Mucosa of stomach (tissue), 1 donor: ENCODE measurements around the gene MRPL10.
A peak's percentile ranks its signal among the peaks of the same experiment; 100 is the strongest.

Experiments
- H3K27me3 ChIP-seq: one replicate; pipeline ENCODE4 v1.7.0; 2013; ENCODE audit warnings: mild to moderate bottlenecking, low read length; ENCODE audit not compliant: control insufficient read depth, insufficient read depth
- H3K36me3 ChIP-seq: one replicate; pipeline ENCODE4 v1.7.0; 2013; ENCODE audit warnings: low read length; ENCODE audit not compliant: control insufficient read depth, insufficient read depth
- H3K4me1 ChIP-seq: one replicate; pipeline ENCODE4 v1.7.0; 2013; ENCODE audit warnings: mild to moderate bottlenecking, low read length; ENCODE audit not compliant: control insufficient read depth, insufficient read depth
- H3K4me3 ChIP-seq: one replicate; pipeline ENCODE4 v1.7.0; 2013; ENCODE audit warnings: low read length
- H3K9ac ChIP-seq: one replicate; pipeline ENCODE4 v1.7.0; 2013; ENCODE audit warnings: mild to moderate bottlenecking, low read length, moderate library complexity
- H3K9me3 ChIP-seq: one replicate; pipeline ENCODE4 v1.7.0; 2013; ENCODE audit warnings: mild to moderate bottlenecking, low read length, moderate library complexity; ENCODE audit not compliant: control insufficient read depth
- donor health status: Pancreatic carcinoma.

The MRPL10 gene

DNA sequence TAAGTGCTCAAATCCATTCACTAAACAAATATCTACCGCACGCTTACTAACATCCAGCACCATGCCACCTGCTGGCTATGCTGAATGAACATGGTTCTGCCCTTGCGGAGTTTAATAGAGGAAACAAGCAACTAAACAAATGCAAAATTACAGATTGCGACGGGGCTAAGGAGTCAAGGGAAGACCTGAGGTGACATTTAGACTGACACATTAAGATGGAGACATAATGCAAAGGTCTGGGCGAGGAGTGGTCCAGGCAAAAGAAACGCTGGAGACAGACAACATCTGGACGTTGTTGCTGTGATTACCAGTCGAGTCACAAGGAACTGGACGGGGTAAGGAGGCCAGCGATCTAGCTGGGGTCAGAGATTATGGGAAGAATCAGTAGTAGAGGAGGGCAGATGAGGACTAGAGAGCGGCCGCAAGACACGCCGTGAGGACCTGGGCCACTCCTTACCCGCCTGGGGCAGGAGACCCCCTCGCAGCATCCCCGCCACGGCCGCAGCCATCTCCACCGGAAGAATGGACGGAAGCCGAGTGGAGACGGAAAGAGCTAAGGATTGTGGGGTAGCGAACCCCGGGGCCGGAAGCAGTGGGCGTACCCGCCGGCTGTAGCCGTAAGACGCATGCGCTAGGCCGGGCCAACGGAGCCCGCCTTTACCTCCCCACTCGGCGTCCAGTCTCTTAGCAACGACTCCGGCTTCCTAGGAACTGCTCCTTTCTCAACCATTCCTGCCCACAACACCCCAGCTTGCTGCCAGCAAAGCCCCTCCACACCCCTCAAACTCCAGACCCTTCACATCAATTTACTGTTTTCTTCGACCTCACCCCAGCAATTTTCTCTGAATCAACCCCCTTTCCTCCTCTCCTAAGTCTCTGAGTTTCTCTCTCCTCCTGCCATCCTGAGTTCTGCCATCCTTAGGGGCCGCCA lies at the start of gene MRPL10, which contains the start of gene LRRC46:
Gene MRPL10, minus strand, starts transcription at position 539 of the 931 bp plus-strand sequence. Its CDS starts 30 bp downstream, at position 509.
Gene LRRC46, plus strand, starts transcription at position 668 of the 931 bp plus-strand sequence. CDS start 320 bp downstream, outside the sequence.
- Histone ChIP-seq H3K27me3 (no peaks in the 10 kb centered on the region), H3K36me3 (peaks cover 10% of the 10 kb centered on the region), H3K4me1 (peaks cover 16% of the 10 kb centered on the region), H3K9me3 (no peaks in the 10 kb centered on the region), H3K9ac (peak within 1 kb of the TSS; percentile 81), H3K4me3 (peak within 1 kb of the TSS; percentile 85)

DNA sequence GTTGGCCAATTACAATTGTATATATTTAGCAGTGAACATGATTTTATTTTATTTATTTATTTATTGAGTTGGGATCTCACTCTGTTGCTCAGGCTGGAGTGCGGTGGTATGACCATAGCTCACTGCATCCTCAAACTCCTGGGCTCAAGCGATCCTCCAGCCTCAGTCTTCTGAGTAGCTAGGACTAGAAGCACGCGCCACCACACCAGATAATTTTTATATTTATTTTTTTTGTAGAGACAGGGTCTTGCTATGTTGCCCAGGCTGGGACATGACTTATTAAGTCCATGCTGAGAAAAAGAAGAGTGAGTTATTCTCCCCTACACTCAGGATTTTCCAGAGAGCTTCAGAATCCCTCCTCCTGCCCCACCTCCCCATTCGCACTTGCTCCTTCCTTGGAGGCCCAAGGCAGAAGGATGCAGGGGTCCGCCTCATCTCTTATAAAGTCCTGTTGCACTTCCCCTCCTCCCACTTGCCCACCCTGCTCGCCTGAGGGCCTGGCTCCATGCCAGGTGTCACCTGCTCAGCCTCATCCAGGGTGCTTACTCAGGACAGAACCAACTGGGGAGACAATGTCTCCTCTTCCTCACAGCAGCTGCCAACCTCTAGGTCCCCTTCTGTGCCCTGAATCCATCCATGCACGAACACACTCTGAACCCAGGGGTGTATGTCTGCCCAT lies 48.6 kb upstream of the MRPL10 start:
- H3K9ac ChIP-seq: no peak overlapping the region
- no peak overlapping the region for H3K4me3 ChIP-seq
- peaks cover 31% of the 10 kb centered on the region for H3K27me3 ChIP-seq
- H3K9me3 ChIP-seq: no peaks in the 10 kb centered on the region
- H3K36me3 ChIP-seq: no peaks in the 10 kb centered on the region
- peaks cover 31% of the 10 kb centered on the region for H3K4me1 ChIP-seq

DNA sequence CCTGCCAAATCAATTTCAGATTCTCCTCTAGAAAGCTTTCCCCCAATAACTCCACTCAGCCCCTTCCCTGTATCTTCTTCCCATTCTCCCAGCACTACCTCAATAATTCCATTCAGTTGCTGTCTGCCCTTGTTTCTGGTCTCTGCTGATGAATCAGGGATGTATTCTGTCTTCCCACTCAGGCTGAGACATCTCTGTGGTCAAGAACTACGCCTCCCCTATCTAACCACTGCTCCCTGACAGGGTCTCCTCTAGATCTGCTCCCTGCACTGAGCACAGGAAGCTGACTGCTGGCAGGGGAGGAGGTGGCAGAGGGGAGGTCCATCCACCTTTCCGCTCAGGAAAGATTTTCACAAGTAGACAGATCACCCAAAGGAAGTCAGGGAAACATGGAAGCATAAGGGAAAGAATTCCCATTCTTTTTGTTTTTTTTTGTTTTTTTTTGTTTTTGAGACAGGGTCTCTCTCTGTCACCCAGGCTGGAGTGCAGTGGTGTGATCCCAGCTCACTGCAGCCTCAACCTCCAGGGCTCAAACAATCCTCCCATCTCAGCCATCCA lies 47.8 kb upstream of the MRPL10 start:
- H3K27me3 ChIP-seq: peaks cover 39% of the 10 kb centered on the region

DNA sequence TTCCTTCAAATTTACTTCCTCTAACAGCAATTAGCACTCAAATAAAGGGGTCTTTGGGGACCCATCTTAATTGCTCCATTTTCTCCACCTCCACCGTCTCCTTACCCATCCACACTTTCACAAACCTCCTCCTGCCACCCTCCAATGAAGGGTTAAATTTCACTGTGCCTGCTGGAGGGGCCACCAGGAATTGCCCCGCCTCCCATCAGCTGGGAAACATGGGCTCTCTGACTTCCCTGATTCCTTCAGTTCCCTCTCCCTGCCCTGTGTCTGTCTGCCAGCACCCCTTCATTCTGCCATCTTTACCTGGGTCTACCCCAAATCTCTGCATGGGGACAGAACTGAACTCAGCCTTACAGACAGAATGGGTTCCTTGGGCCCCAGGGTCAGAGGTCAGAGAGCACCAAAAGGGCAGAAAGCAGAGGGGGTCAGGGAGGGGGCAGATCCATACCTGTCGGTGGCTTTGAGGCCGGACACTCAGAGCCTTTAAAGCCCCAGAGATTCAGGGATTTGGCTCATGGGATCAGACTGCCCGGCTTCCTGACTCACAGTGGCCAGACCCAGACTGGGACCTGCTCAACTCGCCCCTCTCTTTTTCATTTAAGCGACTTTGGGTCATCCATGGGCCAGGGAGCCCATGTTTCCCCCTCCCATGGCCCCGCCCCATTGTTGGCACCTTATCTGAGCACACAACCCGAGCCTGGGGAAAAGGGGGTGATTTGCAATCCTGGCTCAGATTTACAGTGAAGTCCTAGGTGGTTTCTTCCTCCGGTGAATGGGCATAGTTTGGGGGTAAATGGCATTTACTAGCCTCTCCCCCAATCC lies 47.1 kb upstream of the MRPL10 start:
- H3K4me3 ChIP-seq: no peak overlapping the region
- H3K36me3 ChIP-seq: no peaks in the 10 kb centered on the region
- peaks cover 16% of the 10 kb centered on the region for H3K4me1 ChIP-seq
- H3K9me3 ChIP-seq: no peaks in the 10 kb centered on the region
- H3K9ac ChIP-seq: no peak overlapping the region
- H3K27me3 ChIP-seq: peaks cover 46% of the 10 kb centered on the region

More for the DNA sequence above, 47.8 kb upstream of the MRPL10 start:
- Histone ChIP-seq H3K36me3 (no peaks in the 10 kb centered on the region), H3K4me1 (peaks cover 23% of the 10 kb centered on the region), H3K9me3 (no peaks in the 10 kb centered on the region), H3K4me3 (no peak overlapping the region), H3K9ac (no peak overlapping the region)

DNA sequence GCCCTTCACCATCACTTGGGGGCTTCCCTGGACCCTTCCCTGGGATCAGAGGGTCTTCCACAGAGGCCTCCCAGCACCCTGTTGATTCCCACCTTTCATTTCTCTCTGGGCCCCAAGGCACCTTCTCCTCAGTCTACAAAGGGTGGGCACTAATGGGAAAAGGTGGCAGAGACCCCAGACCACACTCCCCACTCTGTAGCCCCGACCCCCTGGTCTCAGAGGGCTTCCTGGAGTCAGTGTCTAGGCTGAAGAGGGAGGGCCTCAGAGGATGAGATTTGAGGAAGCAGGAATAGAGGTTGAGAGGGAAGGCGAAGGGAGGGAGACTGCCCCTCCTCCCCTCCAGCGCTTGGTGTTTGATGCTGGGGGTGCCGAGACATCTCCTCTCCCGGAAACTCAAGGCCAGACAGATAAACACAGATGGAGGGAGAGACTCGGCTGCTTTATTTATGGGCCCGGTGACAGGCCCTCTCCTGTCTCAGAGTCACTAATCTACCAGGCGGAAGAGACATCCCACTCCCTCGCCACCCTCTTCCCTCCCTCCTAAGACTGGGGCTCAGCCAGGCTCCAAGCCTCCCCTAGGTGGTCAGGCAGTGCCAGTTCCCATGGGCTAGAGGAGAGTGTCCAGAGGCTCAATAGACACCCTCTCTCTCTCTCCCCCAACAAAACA lies 46.2 kb upstream of the MRPL10 start:
- Histone ChIP-seq H3K36me3 (no peaks in the 10 kb centered on the region), H3K4me3 (no peak overlapping the region), H3K9me3 (no peaks in the 10 kb centered on the region), H3K4me1 (peaks cover 12% of the 10 kb centered on the region), H3K27me3 (peaks cover 55% of the 10 kb centered on the region), H3K9ac (no peak overlapping the region)

DNA sequence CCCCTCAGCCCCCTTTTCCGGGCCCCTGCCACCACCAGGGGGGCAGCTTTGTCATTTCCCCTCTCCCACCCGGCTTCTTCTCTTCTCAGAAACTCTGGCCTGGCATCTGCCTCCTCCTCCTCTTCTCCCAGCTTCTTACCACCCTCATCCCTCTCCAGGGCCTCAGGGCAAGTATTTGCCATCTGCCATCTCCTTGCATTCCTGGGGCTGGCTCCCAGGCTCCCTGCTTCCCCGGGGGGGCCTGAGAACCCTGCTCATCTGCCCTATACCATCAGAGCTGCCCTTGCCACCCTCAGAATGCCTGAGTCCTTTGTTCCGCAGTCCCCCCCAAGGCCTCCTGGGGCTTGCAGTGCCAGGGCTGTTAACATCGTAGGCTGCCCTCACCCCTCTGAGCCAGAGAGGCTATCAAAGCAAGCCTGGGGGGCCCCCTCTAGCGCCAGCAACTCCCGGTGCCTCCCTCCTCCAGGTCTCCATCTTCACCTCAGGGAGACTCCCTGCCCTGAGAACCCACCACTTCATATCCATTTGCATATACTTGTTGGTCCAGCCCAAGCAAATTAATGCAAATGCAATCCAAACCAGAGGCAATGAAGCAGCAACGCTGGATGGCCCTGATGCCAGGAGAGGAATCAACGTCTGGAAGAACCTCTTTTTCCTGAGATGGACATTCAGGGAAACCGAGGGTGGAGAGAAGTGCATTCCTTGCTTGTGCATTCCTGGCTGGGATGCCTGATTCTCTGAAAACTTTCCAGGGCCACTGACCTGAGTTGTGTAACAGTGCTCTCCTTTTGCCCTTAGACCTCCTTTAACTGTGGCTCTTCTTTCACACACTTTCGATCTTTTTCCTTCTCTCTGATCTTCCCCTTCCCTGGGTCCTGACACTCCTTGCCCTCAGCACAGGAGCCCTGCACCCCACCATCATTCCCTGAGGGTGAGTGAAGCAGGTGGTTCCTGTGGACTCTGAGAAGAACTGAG lies 44.0 kb upstream of the MRPL10 start:
- H3K9me3 ChIP-seq: no peaks in the 10 kb centered on the region
- no peaks in the 10 kb centered on the region for H3K36me3 ChIP-seq
- peaks cover 4% of the 10 kb centered on the region for H3K4me1 ChIP-seq
- H3K27me3 ChIP-seq: peaks cover 73% of the 10 kb centered on the region
- H3K4me3 ChIP-seq: no peak overlapping the region
- no peak overlapping the region for H3K9ac ChIP-seq

DNA sequence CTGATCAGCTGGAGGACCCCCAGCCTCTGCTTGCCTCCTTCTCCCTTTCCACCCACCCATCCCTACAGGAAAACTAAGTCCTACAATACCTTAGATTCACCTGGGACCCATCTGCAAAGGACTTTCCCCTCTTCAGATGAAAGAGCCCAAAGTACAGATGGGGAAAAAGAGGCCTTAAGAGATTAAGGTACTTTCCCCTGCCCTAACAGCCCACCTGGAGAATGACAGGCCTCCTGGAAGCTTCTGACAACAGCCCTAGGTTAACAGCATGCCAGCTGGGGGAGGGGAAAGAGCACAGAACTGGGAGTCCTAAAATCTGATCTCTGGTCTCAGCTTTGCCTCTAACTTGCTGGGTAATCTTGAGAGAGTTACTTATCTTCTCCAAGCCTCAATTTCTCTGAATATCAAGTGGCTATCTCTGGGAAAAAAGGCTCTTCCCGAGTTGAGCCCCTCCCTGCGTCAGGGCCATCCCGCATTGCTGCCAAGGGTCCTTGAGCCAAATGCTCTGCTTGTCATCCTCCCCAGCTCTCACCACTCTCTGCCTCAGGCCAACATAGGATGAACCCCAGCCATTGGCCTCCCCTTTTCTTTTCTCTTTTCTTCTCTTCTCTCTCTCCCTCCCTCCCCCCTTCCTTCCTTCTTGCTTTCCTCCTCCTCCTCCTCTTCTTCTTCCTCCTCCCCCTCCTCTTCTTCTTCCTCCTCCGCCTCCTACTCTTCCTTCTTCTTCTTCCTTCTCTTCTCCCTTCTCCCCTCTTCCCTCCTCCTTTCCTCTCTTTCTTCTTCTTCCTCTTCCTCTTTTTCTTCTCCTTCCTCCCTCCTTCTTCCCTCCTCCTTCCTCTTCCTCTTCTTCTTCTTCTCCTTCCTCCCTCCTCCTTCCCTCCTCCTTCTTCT lies 42.1 kb upstream of the MRPL10 start:
- peaks cover 4% of the 10 kb centered on the region for H3K4me1 ChIP-seq
- no peak overlapping the region for H3K9ac ChIP-seq
- peaks cover 87% of the 10 kb centered on the region for H3K27me3 ChIP-seq
- H3K9me3 ChIP-seq: no peaks in the 10 kb centered on the region
- no peak overlapping the region for H3K4me3 ChIP-seq
- no peaks in the 10 kb centered on the region for H3K36me3 ChIP-seq

DNA sequence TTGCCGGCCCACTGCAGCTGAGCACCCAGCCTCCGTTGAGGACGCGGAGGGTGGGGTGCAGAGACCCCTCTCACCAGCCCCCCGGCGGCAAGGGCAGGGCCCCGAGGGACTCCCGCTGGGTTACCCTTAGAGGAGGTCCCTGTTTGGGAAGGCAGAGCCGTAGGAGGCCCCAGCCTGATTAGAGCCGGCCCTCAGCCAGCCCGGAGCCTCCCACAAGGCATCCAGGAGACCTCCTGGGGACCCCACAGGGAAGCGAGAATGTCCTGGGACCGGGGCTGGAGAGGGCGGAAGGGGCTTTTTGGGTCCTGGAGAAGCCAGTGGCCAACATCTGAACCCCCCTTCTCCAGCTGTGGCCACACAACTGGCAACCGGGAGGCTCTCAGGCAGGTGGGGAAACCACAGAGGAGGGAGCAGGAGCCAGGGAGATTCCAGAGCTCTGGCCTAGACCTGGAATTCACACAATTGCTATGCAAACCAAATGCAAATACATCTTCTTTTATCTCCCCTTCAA lies 41.4 kb upstream of the MRPL10 start:
- Histone ChIP-seq H3K36me3 (no peaks in the 10 kb centered on the region), H3K9me3 (no peaks in the 10 kb centered on the region), H3K4me1 (peaks cover 4% of the 10 kb centered on the region), H3K27me3 (peaks cover 87% of the 10 kb centered on the region), H3K4me3 (no peak overlapping the region), H3K9ac (no peak overlapping the region)

DNA sequence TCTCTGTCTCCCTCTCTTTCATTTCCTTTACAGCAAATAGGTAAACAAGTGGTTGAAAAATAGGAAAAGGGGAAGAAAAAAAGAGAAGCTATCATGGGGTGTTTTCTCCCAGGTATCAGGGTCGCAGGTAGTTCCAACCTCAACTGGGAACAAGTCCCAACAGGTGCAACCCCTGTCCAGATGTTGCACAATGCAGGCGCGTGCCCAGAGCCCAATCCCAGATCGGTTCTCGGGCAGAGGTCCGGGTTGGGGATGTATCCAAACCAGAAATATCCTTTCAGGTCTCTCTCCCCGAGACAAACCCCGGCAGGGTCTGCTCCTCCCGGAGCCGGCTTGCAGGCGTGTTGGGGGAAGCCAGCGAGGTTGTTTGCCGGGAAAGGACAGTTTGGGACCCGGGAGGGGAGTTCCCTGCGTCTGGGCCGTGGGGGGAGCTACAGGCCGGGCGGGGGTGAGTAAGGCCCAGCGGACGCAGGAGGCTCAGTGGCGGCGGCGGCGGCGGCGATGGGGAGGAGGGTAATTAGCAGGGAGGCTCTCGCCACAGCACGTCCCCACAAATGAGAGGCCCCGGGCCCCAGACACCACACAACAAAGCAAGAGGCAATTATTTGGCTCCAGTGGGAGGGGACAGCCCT lies 40.8 kb upstream of the MRPL10 start:
- no peaks in the 10 kb centered on the region for H3K9me3 ChIP-seq
- peaks cover 4% of the 10 kb centered on the region for H3K4me1 ChIP-seq
- H3K9ac ChIP-seq: no peak overlapping the region
- peaks cover 87% of the 10 kb centered on the region for H3K27me3 ChIP-seq
- H3K4me3 ChIP-seq: no peak overlapping the region
- H3K36me3 ChIP-seq: no peaks in the 10 kb centered on the region
